HCT116 (cell line): ENCODE data around the gene PRR14. TPM values are rescaled to one million over a fixed set of nuclear protein-coding genes. Genes with fewer than 3 reads are reported as not detected.

Source experiments
- ATAC-seq: fragments of 200-7000 bp; cut with Tn5 transposase; 2 replicates; pipeline ENCODE4 v1.9.1; 2020; ENCODE audit warnings: mild to moderate bottlenecking, moderate library complexity
- BruUV-seq: library from RNA; stranded (reverse); fragments of 400-500 nt; replicated peaks from 2 replicates; lab custom pipeline; 2021; lab: Mats Ljungman, UMichigan
- CTCF ChIA-PET: fragments of 300-600 bp; sonication (Branson Sonifier 250); formaldehyde crosslinking; loops from one replicate; lab custom pipeline; 2021; ENCODE audit warnings: antibody characterized with exemption; lab: Charles Lee
- POLR2A ChIA-PET: fragments of 300-600, 350-600 bp; sonication (Branson Sonifier 250); formaldehyde crosslinking; loops from one replicate; lab custom pipeline; 2021; ENCODE audit warnings: antibody characterized with exemption; lab: Charles Lee
- RAD21 ChIA-PET, 2 experiments: fragments of 300-600 bp; sonication (Branson Sonifier 250); formaldehyde crosslinking; loops; one replicate each; lab custom pipeline; 2023; ENCODE audit warnings: low total read pairs in 2 of 2; ENCODE audit not compliant: uncharacterized antibody in 2 of 2, unreplicated experiment in 2 of 2, low non-redundant PET in 1 of 2; lab: Charles Lee
- DNase-seq: peaks from one replicate; pipeline ENCODE4 v3.0.0-alpha.2; 2010; ENCODE audit warnings: low read depth, low spot score
- H2AFZ ChIP-seq: fragments of 200-600 bp; shearing (Covaris generic), sonication (generic); 2 replicates; pipeline ENCODE4 v1.6.1; 2017; ENCODE audit warnings: low read depth, mixed run types, mixed read lengths, antibody characterized with exemption, low read length; ENCODE audit not compliant: poor library complexity, severe bottlenecking
- H3K27ac ChIP-seq: 2 replicates; pipeline ENCODE4 v1.5.1; 2012; ENCODE audit warnings: low read depth, low read length
- H3K27me3 ChIP-seq: fragments of 200-600 bp; sonication (generic); 2 replicates; pipeline ENCODE4 v1.6.1; 2016; ENCODE audit warnings: mixed run types, low read length, mixed read lengths; ENCODE audit not compliant: insufficient read depth
- H3K36me3 ChIP-seq, 2 experiments: fragments of 200-500 bp in 1 of 2; fragments of 200-600 bp in 1 of 2; sonication (Bioruptor generic) in 1 of 2; sonication (generic) in 1 of 2; 2 replicates each; pipeline versions ENCODE4 v1.5.1 to v1.6.1; 2014 to 2016; ENCODE audit warnings: low read length in 2 of 2, inconsistent platforms in 1 of 2, mixed read lengths in 1 of 2, mixed run types in 1 of 2; ENCODE audit not compliant: insufficient read depth in 2 of 2, control insufficient read depth in 1 of 2
- H3K4me1 ChIP-seq, 2 experiments: fragments of 200-600 bp in 1 of 2; sonication (generic) in 1 of 2; 2 replicates each; pipeline versions ENCODE4 v1.5.1 to v1.6.1; 2012 to 2017; ENCODE audit warnings: low read length in 2 of 2, inconsistent platforms in 1 of 2, mild to moderate bottlenecking in 1 of 2, mixed read lengths in 1 of 2, mixed run types in 1 of 2, moderate library complexity in 1 of 2; ENCODE audit not compliant: insufficient read depth in 2 of 2, control insufficient read depth in 1 of 2
- H3K4me2 ChIP-seq: fragments of 200-600 bp; sonication (generic); 2 replicates; pipeline ENCODE4 v1.6.1; 2017; ENCODE audit warnings: mixed run types, low read length, mixed read lengths
- H3K4me3 ChIP-seq, 2 experiments: fragments of 200-600 bp in 1 of 2; sonication (generic) in 1 of 2; replicated peaks in 1 of 2; 2 replicates each; pipeline ENCODE4 v1.5.1; 2011 to 2016; ENCODE audit warnings: low read length in 2 of 2, control low read depth in 1 of 2, low read depth in 1 of 2, mild to moderate bottlenecking in 1 of 2, mixed read lengths in 1 of 2, mixed run types in 1 of 2
- H3K79me2 ChIP-seq: fragments of 200-600 bp; sonication (generic); 2 replicates; pipeline ENCODE4 v1.6.1; 2017; ENCODE audit warnings: mild to moderate bottlenecking, mixed run types, low read length, moderate library complexity, mixed read lengths; ENCODE audit not compliant: insufficient read depth
- H3K9ac ChIP-seq: fragments of 200-600 bp; sonication (generic); 2 replicates; pipeline ENCODE4 v1.6.1; 2016; ENCODE audit warnings: low read length, mixed read lengths
- H3K9me2 ChIP-seq: fragments of 200-600 bp; sonication (generic), shearing (Covaris generic); 2 replicates; pipeline ENCODE4 v1.6.1; 2017; ENCODE audit warnings: mixed run types, mild to moderate bottlenecking, moderate library complexity; ENCODE audit not compliant: insufficient read depth
- H3K9me3 ChIP-seq, 2 experiments: fragments of 200-500 bp in 1 of 2; fragments of 200-600 bp in 1 of 2; sonication (Bioruptor generic) in 1 of 2; sonication (generic) in 1 of 2; 2 replicates each; pipeline ENCODE4 v1.6.1; 2014 to 2017; ENCODE audit warnings: low read length in 2 of 2, mixed read lengths in 2 of 2, inconsistent platforms in 1 of 2, low read depth in 1 of 2, mild to moderate bottlenecking in 1 of 2, mixed run types in 1 of 2, moderate library complexity in 1 of 2; ENCODE audit not compliant: control insufficient read depth in 1 of 2, insufficient read depth in 1 of 2
- H4K20me1 ChIP-seq: fragments of 200-600 bp; sonication (generic), shearing (Covaris generic); 2 replicates; pipeline ENCODE4 v1.6.1; 2017; ENCODE audit warnings: mixed run types, mild to moderate bottlenecking, moderate library complexity; ENCODE audit not compliant: insufficient read depth
- ATF3 ChIP-seq: IDR thresholded peaks from 2 replicates; pipeline ENCODE4 v1.6.1; 2012
- CEBPB ChIP-seq: IDR thresholded peaks from 2 replicates; pipeline ENCODE4 v1.6.1; 2012; ENCODE audit warnings: low read depth
- EGR1 ChIP-seq: IDR thresholded peaks from 2 replicates; pipeline ENCODE4 v1.6.1; 2012; ENCODE audit warnings: low read depth
- ELF1 ChIP-seq: IDR thresholded peaks from 2 replicates; pipeline ENCODE4 v1.6.1; 2012; ENCODE audit warnings: low read depth, borderline replicate concordance
- EZH2phosphoT487 ChIP-seq: fragments of 200-600 bp; IDR thresholded peaks from 2 replicates; pipeline ENCODE4 v1.6.1; 2018; ENCODE audit warnings: antibody characterized with exemption, borderline replicate concordance
- FOSL1 ChIP-seq: IDR thresholded peaks from 2 replicates; pipeline ENCODE4 v1.6.1; 2012; ENCODE audit warnings: low read depth
- MAX ChIP-seq: IDR thresholded peaks from 2 replicates; pipeline ENCODE4 v1.6.1; 2012
- POLR2A ChIP-seq: IDR thresholded peaks from 2 replicates; pipeline ENCODE4 v1.7.0; 2011; ENCODE audit warnings: borderline replicate concordance; ENCODE audit not compliant: insufficient read depth, insufficient read length; ENCODE audit errors: extremely low read depth
- POLR2AphosphoS5 ChIP-seq: IDR thresholded peaks from 2 replicates; pipeline ENCODE4 v1.6.1; 2011; ENCODE audit warnings: mild to moderate bottlenecking, low read depth, low read length, moderate library complexity
- RAD21 ChIP-seq: IDR thresholded peaks from 2 replicates; pipeline ENCODE4 v1.6.1; 2012; ENCODE audit warnings: low read depth, mild to moderate bottlenecking
- REST ChIP-seq: IDR thresholded peaks from 2 replicates; pipeline ENCODE4 v1.6.1; 2012; ENCODE audit warnings: low read depth
- SIN3A ChIP-seq: IDR thresholded peaks from 2 replicates; pipeline ENCODE4 v1.6.1; 2012; ENCODE audit warnings: low read depth
- SP1 ChIP-seq: IDR thresholded peaks from 2 replicates; pipeline ENCODE4 v1.6.1; 2012; ENCODE audit warnings: low read depth
- TCF7L2 ChIP-seq: IDR thresholded peaks from 2 replicates; pipeline ENCODE4 v1.7.0; 2011; ENCODE audit warnings: borderline replicate concordance, inconsistent platforms; ENCODE audit not compliant: insufficient read depth, insufficient read length; ENCODE audit errors: extremely low read depth
- YY1 ChIP-seq: IDR thresholded peaks from 2 replicates; pipeline ENCODE4 v1.6.1; 2011; ENCODE audit warnings: low read length, low read depth, moderate library complexity, mild to moderate bottlenecking; ENCODE audit not compliant: insufficient replicate concordance; ENCODE audit errors: extremely low read depth
- ZFX ChIP-seq: fragments of 450-650 bp; IDR thresholded peaks from 2 replicates; pipeline ENCODE4 v1.6.1; 2017
- ZNF274 ChIP-seq: fragments of 200-500 bp; sonication (Bioruptor generic); IDR thresholded peaks from 2 replicates; pipeline ENCODE4 v1.6.1; 2014; ENCODE audit warnings: mild to moderate bottlenecking, low read depth, low read length, inconsistent platforms
- intact Hi-C: fragments of 100-400 bp; cut with micrococcal nuclease; formaldehyde crosslinking; loops from 2 replicates; pipeline ENCODE4 v1.10.0; 2022
- total RNA-seq: library from RNA; stranded (reverse); gene quantifications from one replicate; pipeline ENCODE4 v1.2.1, GENCODE V29; 2021; ENCODE audit not compliant: unreplicated experiment

PRR14 gene
- total RNA-seq, 1 experiment from 2014 or later: 56.2 TPM

DNA sequence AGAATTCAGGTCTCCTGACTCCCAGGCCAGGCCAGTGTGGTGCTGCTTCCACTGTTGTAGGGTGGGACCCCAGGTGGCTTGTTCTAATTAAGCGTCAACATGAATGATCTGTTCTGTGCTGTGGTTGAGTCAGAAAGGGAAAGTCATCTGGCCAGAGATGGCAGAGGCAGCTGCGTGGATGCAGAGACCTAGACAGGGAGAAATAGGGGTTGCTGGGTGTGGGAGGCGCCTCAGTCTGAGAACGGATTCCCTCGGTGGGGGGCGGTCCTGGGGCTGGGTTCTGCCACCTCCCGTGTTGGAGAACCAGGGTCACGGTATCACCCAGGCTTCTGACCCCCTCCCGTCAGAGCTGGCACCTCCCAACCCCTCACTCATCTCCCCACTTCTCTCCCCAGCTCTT, 13.1 kb downstream of the PRR14 start:
- H3K36me3 ChIP-seq: peaks cover 34 to 35% of the 10 kb centered on the region in 2 experiments
- CTCF ChIA-PET: no interaction called here

GRCh38 chr16:30664616-30665109, 13.9 kb downstream of the PRR14 start:
- H3K9ac ChIP-seq: no peak overlapping the region
- intact Hi-C loops: no loop called here
- no peak for ATAC-seq
- peaks cover 9 to 13% of the 10 kb centered on the region in 2 experiments for H3K4me1 ChIP-seq
- no peak for DNase-seq
- H3K4me3 ChIP-seq: no peak overlapping the region
- H2AFZ ChIP-seq: no peak overlapping the region
- no peaks in the 10 kb centered on the region for H3K27me3 ChIP-seq
- peaks cover 41% of the 10 kb centered on the region for H3K79me2 ChIP-seq
- ChIA-PET CTCF (interaction anchor here (1.1 kb wide), 1 partner anchor 29 kb away, joined by 3 read pairs; no protein-coding TSS in a partner anchor), POLR2A (no interaction called here), RAD21 (no interaction called here)
- no peaks in the 10 kb centered on the region for H4K20me1 ChIP-seq
- BruUV-seq: no TSS peak
- no peak overlapping the region for H3K27ac ChIP-seq
- peaks cover 34 to 35% of the 10 kb centered on the region in 2 experiments for H3K36me3 ChIP-seq
- H3K9me3 ChIP-seq: no peaks in the 10 kb centered on the region
- no peak overlapping the region for H3K4me2 ChIP-seq
- no peaks in the 10 kb centered on the region for H3K9me2 ChIP-seq
- TF ChIP-seq SP1 (no peak), TCF7L2 (no peak), REST (no peak), POLR2A (no peak), EZH2phosphoT487 (no peak), ZNF274 (no peak), FOSL1 (no peak), SIN3A (no peak), YY1 (no peak)

More for the DNA sequence above, 13.1 kb downstream of the PRR14 start:
- BruUV-seq: no TSS peak
- Histone ChIP-seq H3K27me3 (no peaks in the 10 kb centered on the region), H3K9me2 (no peaks in the 10 kb centered on the region), H4K20me1 (no peaks in the 10 kb centered on the region), H3K4me3 (no peak overlapping the region), H3K4me1 (peaks cover 9 to 13% of the 10 kb centered on the region in 2 experiments), H3K4me2 (no peak overlapping the region), H2AFZ (no peak overlapping the region), H3K79me2 (peaks cover 42% of the 10 kb centered on the region), H3K27ac (no peak overlapping the region), H3K9me3 (no peaks in the 10 kb centered on the region), H3K9ac (no peak overlapping the region)
- DNase-seq: no peak
- RAD21 ChIA-PET: no interaction called here
- intact Hi-C loops: no loop called here
- POLR2A ChIA-PET: no interaction called here
- TF ChIP-seq ATF3: no peak
- no peak for TF ChIP-seq POLR2A
- TF ChIP-seq EGR1: no peak
- no peak for TF ChIP-seq YY1
- no peak for TF ChIP-seq ELF1
- no peak for TF ChIP-seq RAD21
- no peak for TF ChIP-seq EZH2phosphoT487
- no peak for TF ChIP-seq MAX
- no peak for TF ChIP-seq POLR2AphosphoS5
- no peak for TF ChIP-seq FOSL1
- TF ChIP-seq ZFX: no peak
- no peak for TF ChIP-seq TCF7L2
- TF ChIP-seq CEBPB: no peak
- no peak for ATAC-seq
